GM23338 (cell line): ENCODE measurements around the gene VWCE. TPM values are rescaled to one million over a fixed set of nuclear protein-coding genes. Genes with fewer than 3 reads are reported as not detected.

ENCODE experiments used
- ATAC-seq: fragments of 200-7000 bp; cut with Tn5 transposase; 3 replicates; pipeline ENCODE4 v1.9.1; 2020
- DNase-seq: peaks from one replicate; pipeline ENCODE4 v3.0.0-alpha.2; 2015; ENCODE audit warnings: low spot score
- H2AFZ ChIP-seq: fragments of 200-600 bp; sonication (generic); 2 replicates; pipeline ENCODE4 v1.8.0; 2016; ENCODE audit warnings: antibody characterized with exemption, mild to moderate bottlenecking, moderate library complexity
- H3F3A ChIP-seq: fragments of 200-600 bp; sonication (generic); replicated peaks from 2 replicates; pipeline ENCODE4 v1.8.0; 2017; ENCODE audit warnings: antibody characterized with exemption, mixed run types, low read depth
- H3K27ac ChIP-seq: fragments of 200-600 bp; sonication (generic); 2 replicates; pipeline ENCODE4 v1.6.1; 2016; ENCODE audit warnings: low read depth
- H3K27me3 ChIP-seq: fragments of 200-600 bp; sonication (generic); 2 replicates; pipeline ENCODE4 v1.8.0; 2016; ENCODE audit warnings: mild to moderate bottlenecking, mixed run types, moderate library complexity; ENCODE audit not compliant: insufficient read depth
- H3K36me3 ChIP-seq: fragments of 200-600 bp; sonication (generic); 2 replicates; pipeline ENCODE4 v1.8.0; 2016; ENCODE audit warnings: mild to moderate bottlenecking; ENCODE audit not compliant: insufficient read depth
- H3K4me1 ChIP-seq: fragments of 200-600 bp; sonication (generic); 2 replicates; pipeline ENCODE4 v1.8.0; 2016; ENCODE audit warnings: mild to moderate bottlenecking, moderate library complexity; ENCODE audit not compliant: insufficient read depth
- H3K4me2 ChIP-seq: fragments of 200-600 bp; sonication (generic); 2 replicates; pipeline ENCODE4 v1.7.1; 2017; ENCODE audit warnings: mixed run types
- H3K4me3 ChIP-seq: fragments of 200-600 bp; sonication (generic); 2 replicates; pipeline ENCODE4 v1.6.1; 2016; ENCODE audit warnings: mixed run types
- H3K79me2 ChIP-seq: fragments of 200-600 bp; sonication (generic); replicated peaks from 2 replicates; pipeline ENCODE4 v1.8.0; 2017; ENCODE audit warnings: mild to moderate bottlenecking; ENCODE audit not compliant: insufficient read depth
- H3K9me2 ChIP-seq: fragments of 200-600 bp; sonication (generic); 2 replicates; pipeline ENCODE4 v1.8.0; 2017; ENCODE audit not compliant: insufficient read depth
- H4K20me1 ChIP-seq: fragments of 200-600 bp; sonication (generic); replicated peaks from 2 replicates; pipeline ENCODE4 v1.8.0; 2017; ENCODE audit warnings: mild to moderate bottlenecking; ENCODE audit not compliant: insufficient read depth
- H3K27ac Mint-ChIP-seq: 2 replicates; pipeline ENCODE4 v1.8.0; 2020; ENCODE audit warnings: inconsistent platforms, mild to moderate bottlenecking, moderate library complexity, mixed read lengths
- H3K27me3 Mint-ChIP-seq: 3 replicates; pipeline ENCODE4 v1.8.0; 2022; ENCODE audit warnings: low read depth, mild to moderate bottlenecking, moderate library complexity, mixed read lengths, inconsistent platforms; ENCODE audit not compliant: insufficient read depth, poor library complexity
- H3K36me3 Mint-ChIP-seq: 3 replicates; pipeline ENCODE4 v1.8.0; 2021; ENCODE audit warnings: low read depth, mild to moderate bottlenecking, inconsistent platforms, moderate library complexity, mixed read lengths
- H3K4me1 Mint-ChIP-seq: 3 replicates; pipeline ENCODE4 v1.8.0; 2020; ENCODE audit warnings: mild to moderate bottlenecking, inconsistent platforms, mixed read lengths
- H3K4me3 Mint-ChIP-seq: 3 replicates; pipeline ENCODE4 v1.8.0; 2021; ENCODE audit warnings: moderate library complexity, mild to moderate bottlenecking, inconsistent platforms, mixed read lengths
- H3K9me3 Mint-ChIP-seq: 3 replicates; pipeline ENCODE4 v1.8.0; 2020; ENCODE audit warnings: moderate library complexity, mild to moderate bottlenecking, inconsistent platforms, mixed read lengths
- CREB1 ChIP-seq: fragments of 250-450 bp; sonication (Bioruptor Pico); IDR thresholded peaks from 2 replicates; pipeline ENCODE4 v1.5.0; 2020; ENCODE audit warnings: low read depth, mild to moderate bottlenecking, moderate library complexity
- EZH2 ChIP-seq: fragments of 200-600 bp; sonication (generic); IDR thresholded peaks from one replicate; pipeline ENCODE4 v1.8.0; 2017; ENCODE audit warnings: antibody characterized with exemption, mild to moderate bottlenecking, low read depth; ENCODE audit not compliant: unreplicated experiment
- EZH2phosphoT487 ChIP-seq: fragments of 200-600 bp; sonication (generic); IDR thresholded peaks from one replicate; pipeline ENCODE4 v1.8.1; 2018; ENCODE audit warnings: antibody characterized with exemption; ENCODE audit not compliant: unreplicated experiment
- JUNB ChIP-seq: IDR thresholded peaks from one replicate; pipeline ENCODE4 v1.6.1; 2016; ENCODE audit warnings: antibody characterized with exemption; ENCODE audit not compliant: unreplicated experiment
- NANOG ChIP-seq: IDR thresholded peaks from 2 replicates; pipeline ENCODE4 v1.6.1; 2016; ENCODE audit warnings: antibody characterized with exemption, borderline replicate concordance
- POLR2AphosphoS5 ChIP-seq: IDR thresholded peaks from 2 replicates; pipeline ENCODE4 v1.6.1; 2016; ENCODE audit warnings: antibody characterized with exemption, low read depth
- STAT1 ChIP-seq: IDR thresholded peaks from one replicate; pipeline ENCODE4 v1.6.1; 2016; ENCODE audit warnings: antibody characterized with exemption; ENCODE audit not compliant: unreplicated experiment
- ZNF114 ChIP-seq: fragments of 250-450 bp; sonication (Bioruptor Pico); IDR thresholded peaks from 2 replicates; pipeline ENCODE4 v1.5.0; 2020; ENCODE audit warnings: mild to moderate bottlenecking, moderate library complexity
- ZNF331 ChIP-seq: fragments of 250-450 bp; sonication (Bioruptor Pico); IDR thresholded peaks from 2 replicates; pipeline ENCODE4 v1.5.0; 2020; ENCODE audit warnings: low read depth, mild to moderate bottlenecking, moderate library complexity
- polyA plus RNA-seq: library from polyadenylated mRNA; unstranded; fragments of >200 nt; fragmentation: Nextera tagmentation; extraction: Ambion mirVana; gene quantifications from 2 replicates; pipeline ENCODE4 v1.2.1, GENCODE V29; 2016
- total RNA-seq: library from RNA; depleted of rRNA; stranded (reverse); fragments of >200 nt; shearing (Covaris generic); gene quantifications from 2 replicates; pipeline ENCODE4 v1.2.3, GENCODE V29; 2014
- TF ChIP-seq, protein P1 (sequence below): IDR thresholded peaks from one replicate; pipeline ENCODE4 v1.6.1; 2018; ENCODE audit warnings: antibody characterized with exemption; ENCODE audit not compliant: unreplicated experiment
- TF ChIP-seq, protein P2 (sequence below), 2 experiments: fragments of 200-600 bp in 1 of 2; sonication (generic) in 1 of 2; conservative IDR thresholded peaks; 2 replicates each; pipeline versions ENCODE4 v1.5.1 to v1.6.1; 2016 to 2017; ENCODE audit warnings: antibody characterized with exemption in 2 of 2, low read depth in 2 of 2, mild to moderate bottlenecking in 2 of 2, moderate library complexity in 1 of 2
- TF ChIP-seq, protein P3 (sequence below): fragments of 250-450 bp; sonication (Bioruptor Pico); IDR thresholded peaks from 2 replicates; pipeline ENCODE4 v1.5.0; 2020; ENCODE audit warnings: mild to moderate bottlenecking, moderate library complexity

The VWCE gene
- total and polyA plus RNA-seq, 2 experiments from 2014 or later = 9.9 to 16.9 TPM

DNA sequence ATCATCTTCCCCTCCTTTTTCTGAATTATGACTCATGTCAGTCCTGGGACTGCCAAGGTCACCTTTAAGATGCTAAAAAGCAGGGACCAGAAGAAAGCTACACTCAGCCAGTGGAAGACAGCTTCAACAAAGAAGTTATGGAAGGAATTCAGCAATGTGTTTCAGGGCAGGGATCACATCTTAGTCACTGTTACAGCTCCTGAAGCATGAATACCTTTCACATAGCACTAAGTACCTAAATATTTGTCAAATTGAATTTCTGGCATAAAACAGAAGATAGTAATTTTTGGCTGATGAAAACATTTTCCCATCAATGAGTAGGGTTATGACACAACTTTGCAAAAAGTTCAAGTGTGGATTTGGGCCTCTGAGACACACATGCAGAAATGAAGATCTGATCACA lies 32.6 kb upstream of the VWCE start (continued):
- TF ChIP-seq, protein P1, sequence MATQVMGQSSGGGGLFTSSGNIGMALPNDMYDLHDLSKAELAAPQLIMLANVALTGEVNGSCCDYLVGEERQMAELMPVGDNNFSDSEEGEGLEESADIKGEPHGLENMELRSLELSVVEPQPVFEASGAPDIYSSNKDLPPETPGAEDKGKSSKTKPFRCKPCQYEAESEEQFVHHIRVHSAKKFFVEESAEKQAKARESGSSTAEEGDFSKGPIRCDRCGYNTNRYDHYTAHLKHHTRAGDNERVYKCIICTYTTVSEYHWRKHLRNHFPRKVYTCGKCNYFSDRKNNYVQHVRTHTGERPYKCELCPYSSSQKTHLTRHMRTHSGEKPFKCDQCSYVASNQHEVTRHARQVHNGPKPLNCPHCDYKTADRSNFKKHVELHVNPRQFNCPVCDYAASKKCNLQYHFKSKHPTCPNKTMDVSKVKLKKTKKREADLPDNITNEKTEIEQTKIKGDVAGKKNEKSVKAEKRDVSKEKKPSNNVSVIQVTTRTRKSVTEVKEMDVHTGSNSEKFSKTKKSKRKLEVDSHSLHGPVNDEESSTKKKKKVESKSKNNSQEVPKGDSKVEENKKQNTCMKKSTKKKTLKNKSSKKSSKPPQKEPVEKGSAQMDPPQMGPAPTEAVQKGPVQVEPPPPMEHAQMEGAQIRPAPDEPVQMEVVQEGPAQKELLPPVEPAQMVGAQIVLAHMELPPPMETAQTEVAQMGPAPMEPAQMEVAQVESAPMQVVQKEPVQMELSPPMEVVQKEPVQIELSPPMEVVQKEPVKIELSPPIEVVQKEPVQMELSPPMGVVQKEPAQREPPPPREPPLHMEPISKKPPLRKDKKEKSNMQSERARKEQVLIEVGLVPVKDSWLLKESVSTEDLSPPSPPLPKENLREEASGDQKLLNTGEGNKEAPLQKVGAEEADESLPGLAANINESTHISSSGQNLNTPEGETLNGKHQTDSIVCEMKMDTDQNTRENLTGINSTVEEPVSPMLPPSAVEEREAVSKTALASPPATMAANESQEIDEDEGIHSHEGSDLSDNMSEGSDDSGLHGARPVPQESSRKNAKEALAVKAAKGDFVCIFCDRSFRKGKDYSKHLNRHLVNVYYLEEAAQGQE = no peak
- TF ChIP-seq ZNF114 (no peak), NANOG (no peak)

DNA sequence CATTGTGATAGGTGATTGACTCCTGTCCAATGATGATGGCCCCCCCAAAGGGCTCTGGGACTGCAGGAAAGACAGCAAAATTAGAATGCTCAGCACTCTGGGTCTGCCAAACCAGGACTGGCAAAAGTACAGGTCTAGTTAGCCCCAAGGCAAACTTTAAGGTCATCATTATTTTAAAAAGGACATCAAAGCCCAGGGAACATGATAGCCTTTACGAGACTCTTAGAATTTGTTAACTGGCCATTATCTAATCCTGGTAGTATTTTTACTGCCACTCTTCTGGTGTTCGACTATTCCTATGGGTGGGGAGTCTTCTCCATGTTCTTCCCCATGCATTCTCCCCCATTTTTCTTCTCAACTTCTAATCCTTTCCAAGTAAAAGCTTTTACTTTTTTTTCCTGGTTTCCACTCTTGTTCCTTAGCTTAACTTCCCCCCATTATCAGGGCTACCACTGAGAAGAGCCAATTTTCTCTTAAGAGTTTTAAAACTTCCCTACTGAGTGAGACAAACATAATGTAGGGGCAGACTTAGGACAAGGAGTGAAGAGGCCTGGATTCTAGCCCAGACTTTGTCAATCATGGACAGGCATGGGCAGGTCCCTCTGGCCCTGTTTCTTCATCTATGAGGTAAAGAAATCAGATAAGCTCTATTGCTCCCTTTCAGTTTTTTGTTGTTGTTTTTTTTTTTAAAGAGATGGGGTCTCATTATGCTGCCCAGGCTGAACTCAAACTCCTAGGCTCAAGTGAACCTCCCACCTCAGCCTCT lies 30.7 kb upstream of the VWCE start:
- no peak overlapping the region for H3K4me3 ChIP-seq
- peaks cover 82% of the 10 kb centered on the region for H3K36me3 ChIP-seq
- Mint-ChIP-seq H3K4me1 (peaks cover 2% of the 10 kb centered on the region; the same call in 1 of the 3 replicates), H3K27me3 (no peaks in the 10 kb centered on the region), H3K9me3 (no peaks in the 10 kb centered on the region; the same call in 2 of the 3 replicates), H3K27ac (0 out of 2 replicates have a peak overlapping the region, but pooled peaks have one; percentile 19), H3K36me3 (peaks cover 83% of the 10 kb centered on the region), H3K4me3 (no peak overlapping the region)
- peaks cover 11% of the 10 kb centered on the region; the same call in 1 of the 2 replicates for H3F3A ChIP-seq
- H2AFZ ChIP-seq = no peak overlapping the region
- no peaks in the 10 kb centered on the region for H3K27me3 ChIP-seq
- ATAC-seq = no peak
- no peak overlapping the region for H3K4me2 ChIP-seq
- TF ChIP-seq ZNF114 = no peak
- TF ChIP-seq, protein P2, sequence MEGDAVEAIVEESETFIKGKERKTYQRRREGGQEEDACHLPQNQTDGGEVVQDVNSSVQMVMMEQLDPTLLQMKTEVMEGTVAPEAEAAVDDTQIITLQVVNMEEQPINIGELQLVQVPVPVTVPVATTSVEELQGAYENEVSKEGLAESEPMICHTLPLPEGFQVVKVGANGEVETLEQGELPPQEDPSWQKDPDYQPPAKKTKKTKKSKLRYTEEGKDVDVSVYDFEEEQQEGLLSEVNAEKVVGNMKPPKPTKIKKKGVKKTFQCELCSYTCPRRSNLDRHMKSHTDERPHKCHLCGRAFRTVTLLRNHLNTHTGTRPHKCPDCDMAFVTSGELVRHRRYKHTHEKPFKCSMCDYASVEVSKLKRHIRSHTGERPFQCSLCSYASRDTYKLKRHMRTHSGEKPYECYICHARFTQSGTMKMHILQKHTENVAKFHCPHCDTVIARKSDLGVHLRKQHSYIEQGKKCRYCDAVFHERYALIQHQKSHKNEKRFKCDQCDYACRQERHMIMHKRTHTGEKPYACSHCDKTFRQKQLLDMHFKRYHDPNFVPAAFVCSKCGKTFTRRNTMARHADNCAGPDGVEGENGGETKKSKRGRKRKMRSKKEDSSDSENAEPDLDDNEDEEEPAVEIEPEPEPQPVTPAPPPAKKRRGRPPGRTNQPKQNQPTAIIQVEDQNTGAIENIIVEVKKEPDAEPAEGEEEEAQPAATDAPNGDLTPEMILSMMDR (conservative IDR thresholded peaks at IDR 0.05; ENCODE audit: low read depth in 2 of 2) = no peak
- TF ChIP-seq EZH2 = no peak
- TF ChIP-seq NANOG = no peak
- no peak for TF ChIP-seq ZNF331
- no peak for TF ChIP-seq STAT1
- no peak for TF ChIP-seq CREB1 (CRISPR knock-in tag)
- no peak for TF ChIP-seq EZH2phosphoT487
- TF ChIP-seq JUNB = no peak
- TF ChIP-seq, protein P3, sequence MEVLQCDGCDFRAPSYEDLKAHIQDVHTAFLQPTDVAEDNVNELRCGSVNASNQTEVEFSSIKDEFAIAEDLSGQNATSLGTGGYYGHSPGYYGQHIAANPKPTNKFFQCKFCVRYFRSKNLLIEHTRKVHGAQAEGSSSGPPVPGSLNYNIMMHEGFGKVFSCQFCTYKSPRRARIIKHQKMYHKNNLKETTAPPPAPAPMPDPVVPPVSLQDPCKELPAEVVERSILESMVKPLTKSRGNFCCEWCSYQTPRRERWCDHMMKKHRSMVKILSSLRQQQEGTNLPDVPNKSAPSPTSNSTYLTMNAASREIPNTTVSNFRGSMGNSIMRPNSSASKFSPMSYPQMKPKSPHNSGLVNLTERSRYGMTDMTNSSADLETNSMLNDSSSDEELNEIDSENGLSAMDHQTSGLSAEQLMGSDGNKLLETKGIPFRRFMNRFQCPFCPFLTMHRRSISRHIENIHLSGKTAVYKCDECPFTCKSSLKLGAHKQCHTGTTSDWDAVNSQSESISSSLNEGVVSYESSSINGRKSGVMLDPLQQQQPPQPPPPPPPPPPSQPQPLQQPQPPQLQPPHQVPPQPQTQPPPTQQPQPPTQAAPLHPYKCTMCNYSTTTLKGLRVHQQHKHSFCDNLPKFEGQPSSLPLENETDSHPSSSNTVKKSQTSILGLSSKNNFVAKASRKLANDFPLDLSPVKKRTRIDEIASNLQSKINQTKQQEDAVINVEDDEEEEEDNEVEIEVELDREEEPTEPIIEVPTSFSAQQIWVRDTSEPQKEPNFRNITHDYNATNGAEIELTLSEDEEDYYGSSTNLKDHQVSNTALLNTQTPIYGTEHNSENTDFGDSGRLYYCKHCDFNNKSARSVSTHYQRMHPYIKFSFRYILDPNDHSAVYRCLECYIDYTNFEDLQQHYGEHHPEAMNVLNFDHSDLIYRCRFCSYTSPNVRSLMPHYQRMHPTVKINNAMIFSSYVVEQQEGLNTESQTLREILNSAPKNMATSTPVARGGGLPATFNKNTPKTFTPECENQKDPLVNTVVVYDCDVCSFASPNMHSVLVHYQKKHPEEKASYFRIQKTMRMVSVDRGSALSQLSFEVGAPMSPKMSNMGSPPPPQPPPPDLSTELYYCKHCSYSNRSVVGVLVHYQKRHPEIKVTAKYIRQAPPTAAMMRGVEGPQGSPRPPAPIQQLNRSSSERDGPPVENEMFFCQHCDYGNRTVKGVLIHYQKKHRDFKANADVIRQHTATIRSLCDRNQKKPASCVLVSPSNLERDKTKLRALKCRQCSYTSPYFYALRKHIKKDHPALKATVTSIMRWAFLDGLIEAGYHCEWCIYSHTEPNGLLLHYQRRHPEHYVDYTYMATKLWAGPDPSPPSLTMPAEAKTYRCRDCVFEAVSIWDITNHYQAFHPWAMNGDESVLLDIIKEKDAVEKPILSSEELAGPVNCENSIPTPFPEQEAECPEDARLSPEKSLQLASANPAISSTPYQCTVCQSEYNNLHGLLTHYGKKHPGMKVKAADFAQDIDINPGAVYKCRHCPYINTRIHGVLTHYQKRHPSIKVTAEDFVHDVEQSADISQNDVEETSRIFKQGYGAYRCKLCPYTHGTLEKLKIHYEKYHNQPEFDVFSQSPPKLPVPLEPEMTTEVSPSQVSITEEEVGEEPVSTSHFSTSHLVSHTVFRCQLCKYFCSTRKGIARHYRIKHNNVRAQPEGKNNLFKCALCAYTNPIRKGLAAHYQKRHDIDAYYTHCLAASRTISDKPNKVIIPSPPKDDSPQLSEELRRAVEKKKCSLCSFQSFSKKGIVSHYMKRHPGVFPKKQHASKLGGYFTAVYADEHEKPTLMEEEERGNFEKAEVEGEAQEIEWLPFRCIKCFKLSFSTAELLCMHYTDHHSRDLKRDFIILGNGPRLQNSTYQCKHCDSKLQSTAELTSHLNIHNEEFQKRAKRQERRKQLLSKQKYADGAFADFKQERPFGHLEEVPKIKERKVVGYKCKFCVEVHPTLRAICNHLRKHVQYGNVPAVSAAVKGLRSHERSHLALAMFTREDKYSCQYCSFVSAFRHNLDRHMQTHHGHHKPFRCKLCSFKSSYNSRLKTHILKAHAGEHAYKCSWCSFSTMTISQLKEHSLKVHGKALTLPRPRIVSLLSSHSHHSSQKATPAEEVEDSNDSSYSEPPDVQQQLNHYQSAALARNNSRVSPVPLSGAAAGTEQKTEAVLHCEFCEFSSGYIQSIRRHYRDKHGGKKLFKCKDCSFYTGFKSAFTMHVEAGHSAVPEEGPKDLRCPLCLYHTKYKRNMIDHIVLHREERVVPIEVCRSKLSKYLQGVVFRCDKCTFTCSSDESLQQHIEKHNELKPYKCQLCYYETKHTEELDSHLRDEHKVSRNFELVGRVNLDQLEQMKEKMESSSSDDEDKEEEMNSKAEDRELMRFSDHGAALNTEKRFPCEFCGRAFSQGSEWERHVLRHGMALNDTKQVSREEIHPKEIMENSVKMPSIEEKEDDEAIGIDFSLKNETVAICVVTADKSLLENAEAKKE (CRISPR knock-in tag) = no peak
- no peak for TF ChIP-seq POLR2AphosphoS5
- no peak for DNase-seq
- peaks cover 33% of the 10 kb centered on the region for H4K20me1 ChIP-seq
- H3K9me2 ChIP-seq = no peaks in the 10 kb centered on the region
- no peaks in the 10 kb centered on the region for H3K4me1 ChIP-seq
- no peak overlapping the region for H3K27ac ChIP-seq
- H3K79me2 ChIP-seq = peaks cover 56% of the 10 kb centered on the region
